Measurements from ENCODE around the gene CALN1.

Gene CALN1

DNA sequence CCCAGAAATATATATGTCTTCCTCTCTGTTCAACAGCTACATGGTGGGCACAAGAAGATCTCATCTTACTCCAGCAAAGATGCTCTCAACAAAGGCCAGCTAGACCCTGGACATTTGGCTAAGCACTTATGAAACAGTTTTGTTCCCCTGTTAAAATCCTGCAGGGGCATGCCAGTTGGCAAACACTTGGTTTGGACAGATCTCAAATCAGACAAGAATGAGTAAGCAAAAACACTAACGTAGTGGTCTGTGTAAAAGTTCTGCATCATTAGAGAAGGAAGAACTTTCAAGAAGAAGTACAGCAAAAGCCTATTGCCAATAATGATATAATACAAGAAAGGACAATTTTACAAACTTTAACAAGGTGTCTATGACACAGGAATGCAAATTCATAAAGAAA lies 125.6 kb downstream of the CALN1 start:
- DNase-seq (ENCODE audit: low read depth): no peak
- H3K4me3 ChIP-seq (ENCODE audit: control insufficient read depth, low read depth, low read length): no peak overlapping the region
- TF ChIP-seq, protein P1, sequence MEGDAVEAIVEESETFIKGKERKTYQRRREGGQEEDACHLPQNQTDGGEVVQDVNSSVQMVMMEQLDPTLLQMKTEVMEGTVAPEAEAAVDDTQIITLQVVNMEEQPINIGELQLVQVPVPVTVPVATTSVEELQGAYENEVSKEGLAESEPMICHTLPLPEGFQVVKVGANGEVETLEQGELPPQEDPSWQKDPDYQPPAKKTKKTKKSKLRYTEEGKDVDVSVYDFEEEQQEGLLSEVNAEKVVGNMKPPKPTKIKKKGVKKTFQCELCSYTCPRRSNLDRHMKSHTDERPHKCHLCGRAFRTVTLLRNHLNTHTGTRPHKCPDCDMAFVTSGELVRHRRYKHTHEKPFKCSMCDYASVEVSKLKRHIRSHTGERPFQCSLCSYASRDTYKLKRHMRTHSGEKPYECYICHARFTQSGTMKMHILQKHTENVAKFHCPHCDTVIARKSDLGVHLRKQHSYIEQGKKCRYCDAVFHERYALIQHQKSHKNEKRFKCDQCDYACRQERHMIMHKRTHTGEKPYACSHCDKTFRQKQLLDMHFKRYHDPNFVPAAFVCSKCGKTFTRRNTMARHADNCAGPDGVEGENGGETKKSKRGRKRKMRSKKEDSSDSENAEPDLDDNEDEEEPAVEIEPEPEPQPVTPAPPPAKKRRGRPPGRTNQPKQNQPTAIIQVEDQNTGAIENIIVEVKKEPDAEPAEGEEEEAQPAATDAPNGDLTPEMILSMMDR (conservative IDR thresholded peaks at IDR 0.05; ENCODE audit: control insufficient read depth, insufficient read depth, low read depth, low read length): no peak

DNA sequence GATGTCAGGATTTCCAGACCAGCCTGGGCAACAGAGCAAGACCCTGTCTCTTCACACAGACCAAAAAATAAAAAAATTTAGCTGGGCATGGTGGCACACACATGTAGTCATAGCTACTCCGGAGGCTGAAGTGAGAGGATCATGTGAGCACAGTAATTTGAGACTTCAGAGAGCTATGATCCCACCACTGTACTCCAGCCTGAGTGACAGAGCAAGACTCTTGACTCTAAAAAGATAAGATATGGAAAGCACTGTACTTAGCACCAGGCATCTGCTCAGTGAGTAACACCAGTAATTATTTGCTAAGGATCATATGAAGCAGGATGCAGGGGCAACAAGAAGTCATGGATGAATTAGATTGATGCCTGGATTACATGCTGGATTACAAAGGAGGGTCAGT lies 128.8 kb downstream of the CALN1 start:
- H3K4me3 ChIP-seq (ENCODE audit: control insufficient read depth, low read depth, low read length): no peak overlapping the region
- TF ChIP-seq, protein P1 (conservative IDR thresholded peaks at IDR 0.05; ENCODE audit: control insufficient read depth, insufficient read depth, low read depth, low read length): no peak
- DNase-seq (ENCODE audit: low read depth): no peak

DNA sequence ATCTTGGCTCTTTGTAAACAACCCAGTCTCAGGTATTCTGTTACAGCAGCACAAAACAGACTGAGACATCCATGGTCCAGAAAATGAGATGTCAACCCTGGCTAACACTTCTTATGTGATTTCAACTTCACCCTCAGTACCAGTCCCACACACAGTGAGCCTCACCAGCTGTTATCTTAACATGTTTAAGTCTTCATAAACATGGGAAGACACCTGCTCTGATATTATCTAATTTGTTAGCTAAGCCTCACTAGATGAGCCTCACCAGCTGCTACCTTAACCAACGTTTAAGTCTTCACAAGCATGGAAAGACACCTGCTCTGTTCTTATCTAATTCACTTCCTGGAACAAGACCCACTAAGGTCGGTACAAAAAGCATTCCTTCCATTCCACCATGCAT lies 130.8 kb downstream of the CALN1 start:
- TF ChIP-seq, protein P1 (conservative IDR thresholded peaks at IDR 0.05; ENCODE audit: control insufficient read depth, insufficient read depth, low read depth, low read length): no peak
- H3K4me3 ChIP-seq (ENCODE audit: control insufficient read depth, low read depth, low read length): no peak overlapping the region
- no peak for DNase-seq (ENCODE audit: low read depth)

DNA sequence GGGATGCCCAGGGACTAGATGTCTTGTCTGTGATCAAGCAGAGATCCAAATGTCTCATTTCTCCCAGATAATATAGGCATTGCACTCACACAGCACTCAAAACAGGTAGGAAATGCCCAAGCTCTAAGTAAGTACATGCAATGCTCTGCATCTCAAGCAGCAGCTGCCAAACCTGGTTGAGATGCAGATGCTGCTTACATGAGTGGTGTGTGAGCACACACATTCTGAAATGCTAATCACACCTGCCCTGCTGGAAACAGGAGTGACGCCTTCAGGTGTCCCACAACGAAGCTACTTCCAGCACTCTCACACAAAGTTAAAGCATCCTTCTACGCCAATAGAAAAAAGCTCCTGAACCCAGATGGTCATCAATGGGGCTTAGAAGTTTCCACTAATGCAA lies 132.9 kb downstream of the CALN1 start:
- no peak for DNase-seq (ENCODE audit: low read depth)
- no peak overlapping the region for H3K4me3 ChIP-seq (ENCODE audit: control insufficient read depth, low read depth, low read length)
- TF ChIP-seq, protein P1 (conservative IDR thresholded peaks at IDR 0.05; ENCODE audit: control insufficient read depth, insufficient read depth, low read depth, low read length): no peak

DNA sequence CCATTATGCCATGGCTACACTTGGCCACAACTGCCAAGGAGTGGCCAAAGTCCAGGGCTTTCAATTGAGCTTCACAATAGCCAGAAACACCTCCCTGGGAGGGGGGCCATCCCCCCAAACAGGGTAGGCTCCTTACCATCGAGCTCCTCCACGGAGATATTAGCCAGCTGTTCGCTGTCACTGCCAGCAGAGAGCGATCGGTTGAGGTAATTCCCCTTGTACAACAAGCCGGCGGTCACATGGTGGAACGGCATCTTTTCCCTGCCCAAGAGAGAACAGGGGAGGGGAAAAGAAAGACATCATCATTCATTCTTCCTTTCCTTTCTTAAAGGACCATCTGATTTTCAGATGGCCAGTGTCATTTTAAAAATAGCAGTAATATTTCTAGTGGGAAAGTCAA lies 133.6 kb downstream of the CALN1 start:
- no peak for DNase-seq (ENCODE audit: low read depth)
- TF ChIP-seq, protein P1 (conservative IDR thresholded peaks at IDR 0.05; ENCODE audit: control insufficient read depth, insufficient read depth, low read depth, low read length): no peak

DNA sequence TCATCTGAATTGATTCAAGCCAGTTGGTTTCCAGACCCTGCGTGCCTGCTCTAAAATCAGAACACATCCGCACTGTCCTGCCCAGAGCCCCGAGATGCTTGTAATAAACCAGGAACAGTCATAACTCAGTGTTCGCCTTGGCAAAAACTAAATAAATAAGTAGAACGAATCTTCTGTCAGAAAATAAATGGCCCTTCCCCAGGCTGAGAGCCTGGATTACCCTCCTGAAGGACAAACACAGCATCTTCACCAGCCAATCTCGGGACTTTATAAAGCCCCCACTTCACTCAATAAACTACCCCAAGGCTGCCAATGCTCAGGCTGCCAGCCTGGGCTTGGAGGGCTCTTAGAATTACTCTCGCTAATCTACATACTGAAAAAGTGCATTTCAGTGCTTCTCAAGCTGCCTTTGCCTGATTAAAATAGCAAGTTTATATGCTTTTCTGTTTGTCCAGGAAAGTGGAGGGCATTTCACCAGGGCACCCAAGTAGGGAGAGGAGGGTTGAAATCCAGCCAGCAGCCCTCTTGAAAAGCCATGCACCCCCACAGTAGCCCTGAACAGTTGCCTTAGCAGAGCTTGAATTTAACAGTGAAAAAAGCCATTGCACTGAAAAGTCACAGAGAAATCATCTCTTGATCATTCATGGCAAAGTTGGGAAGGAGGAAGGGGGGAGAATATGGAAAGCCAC lies 136.6 kb downstream of the CALN1 start:
- TF ChIP-seq, protein P1 (conservative IDR thresholded peaks at IDR 0.05; ENCODE audit: control insufficient read depth, insufficient read depth, low read depth, low read length): no peak
- H3K4me3 ChIP-seq (ENCODE audit: control insufficient read depth, low read depth, low read length): no peak overlapping the region
- DNase-seq (ENCODE audit: low read depth): no peak

More for the DNA sequence above, 133.6 kb downstream of the CALN1 start:
- H3K4me3 ChIP-seq (ENCODE audit: control insufficient read depth, low read depth, low read length): no peak overlapping the region

DNA sequence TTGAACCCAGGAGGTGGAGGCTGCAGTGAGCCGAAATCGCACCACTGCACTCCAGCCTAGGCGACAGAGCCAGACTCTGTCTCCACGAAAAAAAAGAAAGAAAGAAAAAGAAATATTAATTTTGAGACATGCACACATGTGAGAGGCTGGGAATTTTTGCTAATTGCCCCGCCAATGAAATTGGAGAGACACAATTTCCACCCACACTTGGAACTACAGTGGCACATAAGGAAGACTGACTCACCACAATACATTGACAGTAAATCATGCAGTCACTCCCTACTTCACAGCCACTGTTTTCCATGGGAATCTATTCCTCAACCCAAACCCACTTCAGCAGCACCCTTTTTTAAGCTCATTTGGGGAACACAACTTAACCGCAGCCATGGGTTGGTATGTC lies 139.7 kb downstream of the CALN1 start:
- H3K4me3 ChIP-seq (ENCODE audit: control insufficient read depth, low read depth, low read length): no peak overlapping the region
- DNase-seq (ENCODE audit: low read depth): no peak
- TF ChIP-seq, protein P1 (conservative IDR thresholded peaks at IDR 0.05; ENCODE audit: control insufficient read depth, insufficient read depth, low read depth, low read length): no peak
